Neural crest cell (in vitro differentiated cells): ENCODE results near the gene GSC. TPM values are rescaled to one million over a fixed set of nuclear protein-coding genes. Genes with fewer than 3 reads are reported as not detected.

Experiments used
- DNase-seq: peaks from one replicate; pipeline ENCODE4 v3.0.0; 2021; ENCODE audit warnings: low read depth, mixed read lengths, low spot score
- H3K27ac Mint-ChIP-seq: one replicate; pipeline ENCODE4 v1.8.0; 2021; ENCODE audit warnings: mild to moderate bottlenecking, mixed read lengths; ENCODE audit not compliant: unreplicated experiment
- H3K27me3 Mint-ChIP-seq: 2 replicates; pipeline ENCODE4 v1.8.0; 2021; ENCODE audit warnings: low read depth, mild to moderate bottlenecking, mixed read lengths
- H3K36me3 Mint-ChIP-seq: 2 replicates; pipeline ENCODE4 v1.8.0; 2021; ENCODE audit warnings: low read depth, mild to moderate bottlenecking, mixed read lengths
- H3K4me1 Mint-ChIP-seq: 2 replicates; pipeline ENCODE4 v1.8.0; 2021; ENCODE audit warnings: mixed read lengths
- H3K4me3 Mint-ChIP-seq: one replicate; pipeline ENCODE4 v1.8.0; 2021; ENCODE audit warnings: mild to moderate bottlenecking, mixed read lengths
- H3K9me3 Mint-ChIP-seq: 2 replicates; pipeline ENCODE4 v1.8.0; 2021; ENCODE audit warnings: mixed read lengths
- total RNA-seq: library from RNA; stranded (reverse); gene quantifications from 2 replicates; pipeline ENCODE4 v1.2.1, GENCODE V29; 2021
- TF ChIP-seq, protein P1 (sequence below): fragments of 200-600 bp; sonication (generic); conservative IDR thresholded peaks from 2 replicates; pipeline ENCODE4 v1.5.0; 2021; ENCODE audit warnings: antibody characterized with exemption, mild to moderate bottlenecking

The GSC gene
- total RNA-seq, 1 donor from 2014 or later: not detected

DNA sequence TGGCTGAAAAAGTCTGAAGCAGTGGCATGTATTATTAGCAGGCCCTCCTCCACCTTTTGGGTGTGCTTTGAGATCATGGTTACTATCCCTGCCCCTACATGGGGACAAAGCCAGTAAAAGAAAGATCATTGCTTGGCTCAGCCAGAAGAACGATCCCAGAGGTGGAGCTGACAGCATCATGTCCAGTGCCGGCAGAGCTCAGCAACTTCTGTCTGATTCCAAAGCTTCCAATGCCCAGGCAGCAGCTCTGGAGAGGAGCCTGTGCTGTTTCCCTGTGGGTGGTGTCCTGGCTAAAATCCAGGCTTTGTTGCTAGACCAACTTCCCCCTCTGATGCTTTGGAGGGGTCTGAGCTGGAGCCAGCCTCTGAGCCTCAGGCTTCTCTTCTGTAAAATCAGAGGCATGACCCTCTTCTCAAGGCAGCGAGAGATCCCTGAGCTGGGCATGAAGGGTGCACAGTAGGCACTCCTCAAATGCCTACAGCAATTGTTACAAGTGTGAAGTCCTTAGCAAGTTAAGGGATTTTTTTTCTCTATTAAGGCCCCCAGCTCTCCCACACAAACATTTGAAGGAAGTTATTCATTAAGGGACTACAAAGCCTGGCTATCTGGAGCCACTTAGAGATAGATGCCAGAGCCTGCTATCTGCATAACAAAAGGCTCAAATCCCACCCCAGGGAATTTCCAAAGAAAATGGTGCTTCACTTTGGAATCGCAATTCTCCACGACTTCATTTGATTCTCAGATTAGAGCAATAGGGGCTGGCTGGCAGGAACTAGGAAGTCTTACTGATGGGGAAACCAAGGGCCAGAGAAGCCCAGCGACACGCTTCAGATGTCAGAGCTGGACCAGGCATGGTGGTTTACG lies 10.9 kb upstream of the GSC start:
- Mint-ChIP-seq H3K36me3 (no peaks in the 10 kb centered on the region), H3K4me1 (peaks cover 7% of the 10 kb centered on the region), H3K27me3 (peaks cover 49% of the 10 kb centered on the region), H3K27ac (no peak overlapping the region), H3K9me3 (no peaks in the 10 kb centered on the region), H3K4me3 (no peak overlapping the region)
- TF ChIP-seq, protein P1, sequence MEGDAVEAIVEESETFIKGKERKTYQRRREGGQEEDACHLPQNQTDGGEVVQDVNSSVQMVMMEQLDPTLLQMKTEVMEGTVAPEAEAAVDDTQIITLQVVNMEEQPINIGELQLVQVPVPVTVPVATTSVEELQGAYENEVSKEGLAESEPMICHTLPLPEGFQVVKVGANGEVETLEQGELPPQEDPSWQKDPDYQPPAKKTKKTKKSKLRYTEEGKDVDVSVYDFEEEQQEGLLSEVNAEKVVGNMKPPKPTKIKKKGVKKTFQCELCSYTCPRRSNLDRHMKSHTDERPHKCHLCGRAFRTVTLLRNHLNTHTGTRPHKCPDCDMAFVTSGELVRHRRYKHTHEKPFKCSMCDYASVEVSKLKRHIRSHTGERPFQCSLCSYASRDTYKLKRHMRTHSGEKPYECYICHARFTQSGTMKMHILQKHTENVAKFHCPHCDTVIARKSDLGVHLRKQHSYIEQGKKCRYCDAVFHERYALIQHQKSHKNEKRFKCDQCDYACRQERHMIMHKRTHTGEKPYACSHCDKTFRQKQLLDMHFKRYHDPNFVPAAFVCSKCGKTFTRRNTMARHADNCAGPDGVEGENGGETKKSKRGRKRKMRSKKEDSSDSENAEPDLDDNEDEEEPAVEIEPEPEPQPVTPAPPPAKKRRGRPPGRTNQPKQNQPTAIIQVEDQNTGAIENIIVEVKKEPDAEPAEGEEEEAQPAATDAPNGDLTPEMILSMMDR: no peak
- DNase-seq: no peak

DNA sequence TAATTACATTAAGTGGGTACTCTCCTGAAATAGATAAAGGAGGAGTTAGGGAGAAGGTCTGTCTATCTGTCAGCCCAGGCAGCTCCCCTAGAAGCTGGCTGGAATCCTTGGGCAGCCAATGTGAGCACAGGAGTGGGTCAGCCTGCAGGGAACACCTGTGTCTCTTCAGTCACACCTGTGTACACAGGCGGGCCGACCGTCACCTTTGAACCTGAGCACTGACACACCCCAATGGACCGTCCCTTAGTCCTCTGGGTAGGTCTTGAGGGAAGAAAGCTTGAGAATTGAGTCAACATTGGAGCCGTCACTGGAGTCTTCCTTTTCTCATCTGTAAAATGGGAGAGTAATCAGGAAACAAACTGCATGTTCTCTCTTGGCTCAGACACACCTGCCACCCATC lies 9.8 kb upstream of the GSC start:
- Mint-ChIP-seq H3K36me3 (no peaks in the 10 kb centered on the region), H3K27me3 (peaks cover 60% of the 10 kb centered on the region), H3K27ac (no peak overlapping the region), H3K4me1 (peaks cover 7% of the 10 kb centered on the region), H3K9me3 (no peaks in the 10 kb centered on the region), H3K4me3 (no peak overlapping the region)
- TF ChIP-seq, protein P1: no peak
- no peak for DNase-seq

DNA sequence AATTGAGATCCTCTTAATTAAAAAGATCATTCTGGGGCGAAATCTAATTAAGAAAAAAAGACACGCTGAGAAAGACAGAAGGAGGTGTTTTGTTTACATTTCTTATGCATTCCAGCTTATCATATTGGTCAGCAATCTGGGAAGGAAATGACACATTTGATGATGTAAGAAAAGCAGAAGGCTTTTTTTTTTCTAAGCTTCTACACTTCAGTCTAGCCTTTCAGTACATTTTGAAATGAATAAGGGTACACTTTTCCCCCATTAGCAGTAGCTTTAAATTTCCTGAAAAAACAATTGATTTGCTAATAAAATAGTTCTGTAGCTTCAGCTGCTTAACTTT lies 5.9 kb upstream of the GSC start:
- no peak overlapping the region for H3K4me3 Mint-ChIP-seq
- no peak overlapping the region for H3K27ac Mint-ChIP-seq
- no peaks in the 10 kb centered on the region for H3K9me3 Mint-ChIP-seq
- H3K27me3 Mint-ChIP-seq: peaks cover 90% of the 10 kb centered on the region
- peaks cover 22% of the 10 kb centered on the region for H3K4me1 Mint-ChIP-seq
- TF ChIP-seq, protein P1: no peak
- peaks cover 3% of the 10 kb centered on the region for H3K36me3 Mint-ChIP-seq
- DNase-seq: no peak

DNA sequence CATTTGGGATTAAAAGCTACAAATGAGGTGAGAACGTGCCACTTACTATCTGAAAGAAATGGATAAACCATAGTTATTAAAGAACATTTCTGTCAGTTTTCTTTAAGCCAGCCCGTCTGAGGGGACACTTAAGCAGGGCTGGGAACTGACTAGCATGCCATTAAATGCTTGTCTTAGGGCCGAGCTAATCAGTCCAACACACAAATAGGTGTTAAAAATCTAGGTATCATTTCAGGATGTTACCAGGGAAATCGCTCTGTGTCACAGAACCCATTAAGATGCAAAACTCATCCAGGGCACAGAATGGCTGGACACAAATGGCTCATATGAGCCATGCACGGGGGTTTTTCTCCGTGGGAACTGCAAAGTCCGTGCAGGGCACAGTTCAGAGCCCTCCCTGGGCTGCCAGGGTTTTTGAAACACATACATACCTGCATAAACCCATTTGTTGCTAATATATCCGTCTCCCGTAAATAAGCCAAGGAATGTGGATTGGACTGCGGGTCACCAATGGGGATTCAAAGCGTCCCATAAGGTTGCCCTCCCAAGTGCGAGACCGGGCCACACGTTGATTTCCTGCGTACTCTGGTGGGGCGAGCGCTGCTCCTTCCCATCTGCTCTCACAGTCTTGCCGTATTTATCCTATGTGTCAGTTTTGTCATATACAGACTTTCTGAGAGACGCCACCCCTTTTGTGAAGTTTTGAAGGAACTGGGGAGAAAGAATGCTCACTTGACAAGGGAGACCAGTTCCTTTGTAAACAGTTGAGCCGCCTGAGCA lies 5.4 kb upstream of the GSC start:
- DNase-seq: no peak
- H3K27me3 Mint-ChIP-seq: peaks cover 94% of the 10 kb centered on the region

DNA sequence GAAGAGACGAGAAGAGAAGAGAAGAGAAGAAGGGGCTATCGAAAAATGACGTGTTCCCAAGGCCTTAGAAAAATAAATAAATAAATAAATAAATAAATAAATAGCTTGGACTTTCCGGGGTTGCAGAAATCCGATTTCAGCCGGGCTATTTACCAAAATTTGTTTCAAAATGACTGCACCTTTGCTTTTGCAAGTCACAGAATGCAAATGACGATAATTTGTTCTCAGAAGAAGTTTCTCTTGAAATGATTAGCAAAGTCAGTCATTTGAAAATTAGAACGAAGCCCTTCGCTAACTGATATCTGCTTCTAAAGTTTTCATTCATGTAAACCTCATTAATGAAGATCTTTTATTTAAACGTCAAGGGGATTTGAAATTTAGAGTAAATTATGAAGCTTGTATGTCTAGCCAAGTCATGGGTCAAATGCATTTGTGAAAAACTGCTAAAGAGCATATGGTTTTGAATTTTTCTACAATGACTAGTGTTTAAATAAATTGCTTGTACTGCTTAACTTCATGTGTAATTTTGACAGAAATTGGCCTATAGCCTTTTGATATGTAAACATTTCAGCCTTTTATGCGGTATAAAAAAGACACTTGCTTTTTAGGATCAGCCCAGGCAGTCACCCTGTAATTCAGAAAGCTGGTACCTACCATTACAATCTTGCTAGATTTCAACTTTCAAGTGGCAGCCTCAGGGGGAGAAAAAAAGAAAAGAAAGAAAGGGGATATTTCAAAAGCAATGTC lies 4.6 kb upstream of the GSC start:
- H3K27me3 Mint-ChIP-seq: peaks cover 98% of the 10 kb centered on the region
- H3K4me3 Mint-ChIP-seq: no peak overlapping the region
- H3K27ac Mint-ChIP-seq: no peak overlapping the region
- H3K4me1 Mint-ChIP-seq: peaks cover 23% of the 10 kb centered on the region
- H3K36me3 Mint-ChIP-seq: peaks cover 3% of the 10 kb centered on the region
- no peaks in the 10 kb centered on the region for H3K9me3 Mint-ChIP-seq
- DNase-seq: no peak
- TF ChIP-seq, protein P1: no peak

More for the DNA sequence above, 5.4 kb upstream of the GSC start:
- Mint-ChIP-seq H3K4me1 (peaks cover 23% of the 10 kb centered on the region), H3K27ac (no peak overlapping the region), H3K4me3 (no peak overlapping the region), H3K36me3 (peaks cover 3% of the 10 kb centered on the region), H3K9me3 (no peaks in the 10 kb centered on the region)
- TF ChIP-seq, protein P1: no peak
